Stimulated activated CD8-positive, alpha-beta memory T cell treated with anti-CD3 and anti-CD28 coated beads, Interleukin-12 subunit alpha, Interleukin-12 subunit beta, amount 100 ng/mL, for 24 hours (primary cell): ENCODE measurements around the gene TXNDC11.

Source experiments
- DNase-seq: peaks from one replicate; pipeline ENCODE4 v3.0.0-alpha.2; 2020; ENCODE audit errors: extremely low read depth

TXNDC11 gene

GRCh38 chr16:11721781-11722467 is 20.7 kb downstream of the TXNDC11 start:
- DNase-seq, result no peak

DNA sequence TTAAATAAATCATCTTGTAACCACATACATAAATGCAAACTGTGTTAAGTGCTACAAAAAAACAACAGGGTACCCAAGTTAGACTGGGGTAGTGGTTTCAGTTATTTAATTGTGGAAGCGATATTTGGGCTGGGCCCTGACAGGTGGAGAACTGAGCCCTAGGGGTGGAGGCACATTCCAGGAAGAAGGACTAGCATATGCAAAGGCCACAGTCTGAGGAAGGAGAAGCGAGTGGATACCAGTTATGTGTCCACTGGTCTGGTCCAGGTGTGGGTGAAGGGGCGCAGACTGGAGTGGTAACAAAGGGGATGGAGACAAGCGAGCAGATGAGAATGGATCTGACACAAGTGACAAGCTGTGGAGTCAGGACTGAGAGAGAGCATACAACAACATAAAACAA is 22.9 kb downstream of the TXNDC11 start:
- DNase-seq, result no peak

- no peak for DNase-seq
These were observed 23.5 kb downstream of the TXNDC11 start for GRCh38 chr16:11719171-11719570.

DNA sequence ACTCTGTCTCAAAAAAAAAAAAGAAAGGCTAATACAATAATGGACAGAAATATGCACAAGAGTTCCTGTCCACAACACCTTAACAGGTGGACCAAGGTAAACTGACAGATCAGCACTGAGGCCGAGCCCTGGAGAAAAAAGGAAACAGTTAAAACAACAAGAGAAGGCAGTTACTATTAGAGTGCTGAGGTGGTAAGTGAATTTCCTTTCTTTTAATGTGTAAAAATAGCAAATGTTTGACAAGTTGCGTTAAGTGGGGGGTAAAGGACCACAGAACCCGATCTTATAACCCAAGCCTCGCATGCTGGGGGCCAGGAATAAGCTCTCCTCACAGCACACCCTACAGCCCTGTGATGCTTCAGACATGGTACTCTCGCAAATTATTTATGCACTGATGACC is 24.8 kb downstream of the TXNDC11 start:
- no peak for DNase-seq

DNA sequence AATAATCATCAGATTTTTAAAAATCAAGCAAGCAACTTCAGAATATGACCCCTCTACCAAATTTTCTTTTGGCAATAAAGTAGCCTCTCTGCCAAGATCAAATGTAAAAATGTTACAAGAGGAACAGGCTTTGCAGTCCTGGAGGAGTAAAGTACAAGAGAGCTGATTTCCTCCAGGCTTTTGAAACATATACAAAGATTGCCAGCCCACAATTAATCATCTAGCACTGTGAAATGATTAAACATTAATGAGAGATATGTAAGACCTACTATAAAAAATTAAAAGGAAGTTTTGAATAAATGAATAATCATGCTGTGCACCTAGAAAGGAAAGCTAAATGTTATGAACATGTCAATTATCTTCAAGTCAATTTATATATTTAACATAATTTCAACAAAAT is 26.3 kb downstream of the TXNDC11 start:
- no peak for DNase-seq

- DNase-seq, result no peak
These were observed 27.3 kb downstream of the TXNDC11 start for GRCh38 chr16:11715246-11715947.

GRCh38 chr16:11712122-11712521 is 30.5 kb downstream of the TXNDC11 start:
- DNase-seq, result no peak

DNA sequence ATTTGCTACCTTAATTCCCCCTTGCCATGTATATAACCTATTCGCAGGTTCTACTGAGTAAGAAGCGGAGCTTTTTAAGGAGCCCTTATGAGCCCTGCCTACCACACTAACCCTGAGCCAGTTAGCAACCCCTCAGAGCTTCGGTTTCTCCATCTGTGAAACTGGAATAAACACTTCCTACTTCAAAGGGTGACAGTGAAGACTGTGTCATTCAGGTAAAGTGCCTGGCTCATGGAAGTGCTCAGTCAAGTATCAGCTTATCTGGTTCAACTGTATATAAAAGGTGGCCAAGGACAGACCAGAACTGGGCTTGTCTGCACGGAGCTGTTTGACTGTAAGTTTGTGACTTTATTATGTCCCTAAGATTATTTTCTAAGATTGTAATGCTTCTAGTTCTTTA is 31.0 kb downstream of the TXNDC11 start:
- no peak for DNase-seq

DNA sequence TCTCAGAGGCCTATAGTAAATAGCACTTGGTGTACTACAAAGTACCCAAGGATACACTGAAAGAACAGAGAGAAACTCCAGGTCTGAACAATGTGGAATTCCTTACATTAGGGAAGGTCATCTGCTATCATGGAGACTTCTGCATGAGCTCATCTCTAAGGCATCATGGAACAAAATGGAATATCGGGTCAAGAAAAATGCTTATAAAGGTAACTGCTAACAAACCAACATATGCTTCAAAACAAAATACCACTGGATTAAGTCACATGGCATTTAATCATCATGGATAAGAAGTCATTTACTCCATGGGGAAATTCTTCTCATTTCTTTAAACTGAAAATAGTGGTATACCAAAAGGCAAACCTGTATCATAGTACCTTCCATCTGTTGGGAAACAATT is 34.2 kb downstream of the TXNDC11 start:
- DNase-seq, result no peak

DNA sequence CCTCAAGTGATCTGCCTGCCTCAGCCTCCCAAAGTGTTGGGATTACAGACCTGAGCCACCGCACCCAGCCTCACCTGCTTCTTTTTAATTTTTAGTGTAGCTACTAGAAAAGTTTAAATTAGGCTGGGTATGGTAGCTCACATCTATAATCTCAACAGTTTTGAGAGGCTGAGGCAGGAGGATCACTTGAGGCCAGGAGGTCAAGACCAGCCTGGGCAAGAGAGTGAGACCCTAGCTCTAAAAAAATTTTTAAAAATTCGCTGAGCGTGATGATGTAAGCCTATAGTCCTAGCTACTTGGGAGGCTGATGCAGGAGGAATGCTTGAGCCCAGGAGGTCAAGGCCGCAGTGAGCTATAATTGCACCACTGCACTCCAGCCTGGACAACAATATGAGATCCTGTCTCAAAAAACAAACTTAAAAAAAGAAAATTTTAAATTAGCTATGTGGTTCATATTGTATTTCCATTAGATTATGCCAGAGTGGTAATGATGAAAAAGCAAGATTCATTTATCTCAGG is 34.9 kb downstream of the TXNDC11 start:
- no peak for DNase-seq

- no peak for DNase-seq
These were observed 36.4 kb downstream of the TXNDC11 start for GRCh38 chr16:11706180-11706742.

DNA sequence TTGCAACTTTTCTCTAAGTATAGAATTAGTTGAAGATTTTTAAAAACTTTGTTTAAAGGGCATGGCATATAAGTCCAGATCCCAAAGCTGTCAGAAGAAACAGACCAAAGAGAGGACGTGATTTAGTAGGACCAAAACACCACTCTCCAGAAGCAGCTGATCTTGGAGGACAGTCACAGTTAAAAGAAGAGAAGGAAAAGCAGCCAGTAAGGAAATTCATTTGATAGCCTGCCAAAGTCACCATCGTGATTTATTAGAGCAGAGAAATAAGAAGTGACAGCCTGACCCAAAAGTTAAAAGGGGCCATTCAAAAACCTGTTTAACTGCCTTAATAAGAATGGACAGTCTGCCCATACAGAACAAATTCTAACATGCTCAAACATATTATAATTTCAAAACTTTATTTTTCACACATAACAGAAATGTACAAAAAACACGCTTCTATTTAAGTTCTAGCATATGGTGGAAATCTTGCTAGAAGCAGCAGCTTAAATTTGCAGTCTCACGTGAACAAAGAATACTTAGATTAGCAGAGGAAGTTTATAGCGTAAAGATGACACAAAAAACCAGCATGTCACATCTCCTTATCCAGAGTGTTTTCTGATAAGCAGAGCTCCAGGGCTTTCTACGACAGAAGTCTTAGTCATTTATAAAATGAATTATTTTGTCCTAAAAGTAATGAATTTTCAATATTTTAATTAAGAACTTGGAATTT is 37.2 kb downstream of the TXNDC11 start:
- DNase-seq, result no peak

- no peak for DNase-seq
These were observed 42.2 kb downstream of the TXNDC11 start for GRCh38 chr16:11700264-11701029.

DNA sequence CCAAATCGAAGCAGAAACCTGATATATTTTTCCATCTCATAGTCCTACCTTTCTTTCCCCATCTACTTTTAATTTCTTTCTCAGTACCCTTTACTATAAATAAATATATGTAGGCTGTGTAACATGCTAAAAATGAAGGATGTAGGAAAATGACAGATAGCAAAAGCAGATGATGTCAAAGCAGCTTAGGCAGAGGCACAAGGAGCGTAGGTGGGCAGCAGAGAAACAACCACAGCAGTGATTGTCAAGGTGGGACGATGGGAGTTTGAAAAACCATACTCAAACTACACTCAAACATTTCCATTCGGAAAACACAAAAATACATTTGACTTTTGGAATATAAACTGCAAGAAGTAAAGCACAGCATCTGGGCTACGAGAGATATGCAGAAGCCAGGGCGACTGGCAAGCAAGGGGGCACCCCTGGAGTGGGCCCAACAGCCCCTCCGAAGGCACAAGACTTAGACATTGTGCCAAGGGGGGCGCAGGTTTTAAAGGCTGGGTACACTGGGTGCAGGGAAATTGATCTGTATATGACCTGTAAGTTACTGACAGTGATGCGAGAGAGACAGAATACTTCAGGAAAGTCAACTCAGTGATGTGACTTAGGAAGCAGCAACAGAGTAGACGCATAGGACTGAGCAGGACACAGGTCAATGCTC is 43.3 kb downstream of the TXNDC11 start:
- DNase-seq, result no peak

GRCh38 chr16:11698271-11698689 is 44.4 kb downstream of the TXNDC11 start:
- DNase-seq, result no peak

- no peak for DNase-seq
These were observed 45.3 kb downstream of the TXNDC11 start for GRCh38 chr16:11697319-11697718.

GRCh38 chr16:11696266-11697012 is 46.2 kb downstream of the TXNDC11 start:
- DNase-seq, result no peak

- DNase-seq, result no peak
These were observed 50.0 kb downstream of the TXNDC11 start for GRCh38 chr16:11692651-11693050.

DNA sequence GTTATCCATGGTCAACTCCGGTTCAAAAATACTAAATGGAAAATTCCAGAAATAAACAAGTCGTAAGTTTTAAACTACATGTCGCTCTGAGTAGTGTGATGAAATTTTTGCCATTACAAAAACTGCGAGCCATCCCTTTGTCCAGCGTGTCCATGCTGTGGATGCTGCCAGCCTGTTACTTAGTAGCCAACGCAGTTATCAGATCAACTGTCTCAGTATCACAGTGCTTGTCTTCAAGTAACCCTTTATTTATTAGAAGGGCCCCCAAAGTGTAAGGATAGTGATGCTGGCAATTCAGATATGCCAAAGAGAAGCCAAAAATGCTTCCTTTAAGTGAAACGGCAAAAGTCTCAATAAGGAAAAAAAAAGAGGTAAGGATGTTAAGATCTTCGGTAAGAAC is 50.5 kb downstream of the TXNDC11 start:
- no peak for DNase-seq

- DNase-seq, result no peak
These were observed 50.9 kb downstream of the TXNDC11 start for GRCh38 chr16:11691771-11692170.
